Loucy (cell line): ENCODE data around the gene TINCR.

Experiments used
- H2AFZ ChIP-seq: fragments of 200-600 bp; sonication (generic); 2 replicates; pipeline ENCODE4 v1.6.0; 2016; ENCODE audit warnings: antibody characterized with exemption, mild to moderate bottlenecking, low read length, moderate library complexity
- H3F3A ChIP-seq: fragments of 200-600 bp; 2 replicates; pipeline ENCODE4 v1.6.0; 2016; ENCODE audit warnings: antibody characterized with exemption, low read depth, mild to moderate bottlenecking
- H3K27me3 ChIP-seq: fragments of 200-600 bp; sonication (generic); 2 replicates; pipeline ENCODE4 v1.6.1; 2014; ENCODE audit warnings: low read length, mild to moderate bottlenecking; ENCODE audit not compliant: insufficient read depth, poor library complexity, severe bottlenecking
- H3K36me3 ChIP-seq: fragments of 200-600 bp; sonication (generic); 2 replicates; pipeline ENCODE4 v1.6.1; 2016; ENCODE audit warnings: low read length; ENCODE audit not compliant: insufficient read depth
- H3K4me1 ChIP-seq: fragments of 200-600 bp; sonication (generic); 2 replicates; pipeline ENCODE4 v1.5.1; 2014; ENCODE audit warnings: low read length, mild to moderate bottlenecking; ENCODE audit not compliant: insufficient read depth, poor library complexity, severe bottlenecking
- H3K4me2 ChIP-seq: fragments of 200-600 bp; sonication (generic); 2 replicates; pipeline ENCODE4 v1.6.0; 2014; ENCODE audit warnings: antibody characterized with exemption, low read length, low read depth, mild to moderate bottlenecking; ENCODE audit not compliant: poor library complexity, severe bottlenecking
- H3K4me3 ChIP-seq: fragments of 200-600 bp; sonication (generic); 2 replicates; pipeline ENCODE4 v1.5.1; 2014; ENCODE audit warnings: low read length, mild to moderate bottlenecking, mixed read lengths; ENCODE audit not compliant: poor library complexity, severe bottlenecking
- H3K79me2 ChIP-seq: fragments of 200-600 bp; sonication (generic); 2 replicates; pipeline ENCODE4 v1.6.1; 2014; ENCODE audit warnings: low read length; ENCODE audit not compliant: insufficient read depth
- H3K9ac ChIP-seq: fragments of 200-600 bp; sonication (generic); 2 replicates; pipeline ENCODE4 v1.6.0; 2014; ENCODE audit warnings: mild to moderate bottlenecking, low read depth, low read length, moderate library complexity; ENCODE audit not compliant: poor library complexity, severe bottlenecking
- H3K9me2 ChIP-seq: fragments of 200-600 bp; sonication (generic); replicated peaks from 2 replicates; pipeline ENCODE4 v1.6.1; 2016; ENCODE audit warnings: low read depth, low read length, mixed read lengths
- H3K9me3 ChIP-seq: fragments of 200-600 bp; sonication (generic); 2 replicates; pipeline ENCODE4 v1.6.1; 2014; ENCODE audit warnings: mild to moderate bottlenecking, antibody characterized with exemption, low read length, low read depth; ENCODE audit not compliant: insufficient read depth
- H4K20me1 ChIP-seq: fragments of 200-600 bp; sonication (generic); 2 replicates; pipeline ENCODE4 v1.6.0; 2014; ENCODE audit warnings: antibody characterized with exemption, low read length, mild to moderate bottlenecking; ENCODE audit not compliant: insufficient read depth, poor library complexity, severe bottlenecking
- EZH2phosphoT487 ChIP-seq: fragments of 200-600 bp; IDR thresholded peaks from 2 replicates; pipeline ENCODE4 v1.6.1; 2018; ENCODE audit warnings: antibody characterized with exemption, mild to moderate bottlenecking, moderate library complexity, borderline replicate concordance
- TF ChIP-seq, protein P1 (sequence below): fragments of 200-600 bp; sonication (generic); conservative IDR thresholded peaks from 2 replicates; pipeline ENCODE4 v1.5.1; 2014; ENCODE audit warnings: mild to moderate bottlenecking, antibody characterized with exemption, low read length

The TINCR gene

DNA sequence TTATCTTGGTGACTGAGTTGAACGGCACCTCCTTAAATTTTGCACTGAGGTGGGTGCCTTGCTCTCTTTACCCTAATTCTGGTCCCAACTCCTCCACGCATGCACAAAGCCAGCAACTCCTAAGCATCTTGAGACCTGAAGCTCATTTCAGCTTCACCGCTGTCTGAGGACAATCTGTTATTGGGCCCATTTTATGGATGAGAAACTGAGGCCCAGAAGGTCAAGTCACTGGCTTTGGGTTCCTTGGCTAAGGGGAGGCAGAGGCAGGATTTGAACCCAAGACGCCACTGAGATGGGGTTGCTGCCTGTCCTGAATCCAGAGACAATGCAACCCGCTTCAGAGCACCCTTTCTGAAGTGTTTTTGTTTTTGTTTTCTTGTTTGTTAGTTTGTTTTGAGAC, 22.7 kb downstream of the TINCR start:
- H3F3A ChIP-seq, result no peaks in the 10 kb centered on the region
- H3K27me3 ChIP-seq, result no peaks in the 10 kb centered on the region
- no peak overlapping the region for H2AFZ ChIP-seq
- H3K36me3 ChIP-seq, result no peaks in the 10 kb centered on the region
- no peaks in the 10 kb centered on the region for H4K20me1 ChIP-seq
- H3K4me1 ChIP-seq, result no peaks in the 10 kb centered on the region
- H3K9me3 ChIP-seq, result no peaks in the 10 kb centered on the region
- no peak for TF ChIP-seq EZH2phosphoT487
- TF ChIP-seq, protein P1, sequence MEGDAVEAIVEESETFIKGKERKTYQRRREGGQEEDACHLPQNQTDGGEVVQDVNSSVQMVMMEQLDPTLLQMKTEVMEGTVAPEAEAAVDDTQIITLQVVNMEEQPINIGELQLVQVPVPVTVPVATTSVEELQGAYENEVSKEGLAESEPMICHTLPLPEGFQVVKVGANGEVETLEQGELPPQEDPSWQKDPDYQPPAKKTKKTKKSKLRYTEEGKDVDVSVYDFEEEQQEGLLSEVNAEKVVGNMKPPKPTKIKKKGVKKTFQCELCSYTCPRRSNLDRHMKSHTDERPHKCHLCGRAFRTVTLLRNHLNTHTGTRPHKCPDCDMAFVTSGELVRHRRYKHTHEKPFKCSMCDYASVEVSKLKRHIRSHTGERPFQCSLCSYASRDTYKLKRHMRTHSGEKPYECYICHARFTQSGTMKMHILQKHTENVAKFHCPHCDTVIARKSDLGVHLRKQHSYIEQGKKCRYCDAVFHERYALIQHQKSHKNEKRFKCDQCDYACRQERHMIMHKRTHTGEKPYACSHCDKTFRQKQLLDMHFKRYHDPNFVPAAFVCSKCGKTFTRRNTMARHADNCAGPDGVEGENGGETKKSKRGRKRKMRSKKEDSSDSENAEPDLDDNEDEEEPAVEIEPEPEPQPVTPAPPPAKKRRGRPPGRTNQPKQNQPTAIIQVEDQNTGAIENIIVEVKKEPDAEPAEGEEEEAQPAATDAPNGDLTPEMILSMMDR, result no peak
- H3K4me2 ChIP-seq, result no peak overlapping the region
- H3K9me2 ChIP-seq, result no peaks in the 10 kb centered on the region
- no peak overlapping the region for H3K9ac ChIP-seq
- H3K4me3 ChIP-seq, result no peak overlapping the region
- no peaks in the 10 kb centered on the region for H3K79me2 ChIP-seq

DNA sequence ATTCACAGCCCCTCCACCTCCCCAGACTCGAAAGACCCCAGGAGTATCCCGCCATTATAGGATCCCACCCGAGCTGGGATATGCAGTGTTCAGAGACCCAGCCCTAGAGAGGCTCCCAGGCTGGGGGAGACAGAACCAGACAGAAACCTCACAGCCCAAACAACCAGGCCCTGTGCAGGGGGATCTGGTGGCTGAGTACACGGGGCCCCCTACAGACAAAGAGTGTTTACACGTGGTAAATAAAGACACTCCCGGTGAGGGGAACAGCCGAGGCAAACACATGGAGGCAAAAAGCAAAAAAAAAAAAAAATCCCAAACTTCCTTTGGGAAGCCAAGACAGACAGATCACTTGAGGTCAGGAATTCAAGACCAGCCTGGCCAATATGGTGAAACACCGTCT, 25.1 kb downstream of the TINCR start:
- no peak overlapping the region for H3K4me3 ChIP-seq

DNA sequence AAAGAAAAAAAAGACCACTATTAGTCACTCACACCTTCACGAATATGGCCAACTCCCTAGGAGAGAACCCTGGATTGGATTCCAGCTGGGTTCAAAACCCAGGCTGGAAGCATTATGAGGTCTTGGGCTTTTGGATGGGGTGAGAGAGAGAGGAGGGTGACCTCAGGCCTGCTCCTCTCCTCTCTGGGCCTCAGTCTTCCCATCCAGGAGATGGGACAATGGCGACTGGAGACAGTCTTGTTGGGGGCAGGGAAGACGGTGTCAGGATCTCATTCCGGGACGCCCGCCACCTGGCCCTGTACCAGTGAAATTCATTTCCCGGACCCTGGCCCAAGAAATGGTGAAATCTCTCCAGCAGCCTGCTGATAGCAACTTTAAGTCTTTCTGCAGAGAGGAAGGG, 26.3 kb downstream of the TINCR start:
- no peaks in the 10 kb centered on the region for H3F3A ChIP-seq
- no peaks in the 10 kb centered on the region for H3K4me1 ChIP-seq
- no peak overlapping the region for H2AFZ ChIP-seq
- no peak overlapping the region for H3K4me3 ChIP-seq
- H3K9me2 ChIP-seq, result no peaks in the 10 kb centered on the region
- H3K79me2 ChIP-seq, result no peaks in the 10 kb centered on the region
- TF ChIP-seq, protein P1, result no peak
- TF ChIP-seq EZH2phosphoT487, result no peak
- no peak overlapping the region for H3K4me2 ChIP-seq
- H3K9ac ChIP-seq, result no peak overlapping the region
- no peaks in the 10 kb centered on the region for H3K27me3 ChIP-seq
- H4K20me1 ChIP-seq, result no peaks in the 10 kb centered on the region
- H3K36me3 ChIP-seq, result no peaks in the 10 kb centered on the region
- no peaks in the 10 kb centered on the region for H3K9me3 ChIP-seq

More for the DNA sequence above, 25.1 kb downstream of the TINCR start:
- Histone ChIP-seq H3K9me2 (no peaks in the 10 kb centered on the region), H3K9me3 (no peaks in the 10 kb centered on the region), H3K79me2 (no peaks in the 10 kb centered on the region), H3K9ac (no peak overlapping the region), H3K4me2 (no peak overlapping the region), H3K27me3 (no peaks in the 10 kb centered on the region), H3F3A (no peaks in the 10 kb centered on the region), H4K20me1 (no peaks in the 10 kb centered on the region), H3K4me1 (no peaks in the 10 kb centered on the region), H3K36me3 (no peaks in the 10 kb centered on the region), H2AFZ (no peak overlapping the region)
- TF ChIP-seq EZH2phosphoT487, result no peak
- TF ChIP-seq, protein P1, result peak; percentile 41; the same call in 1 of the 2 replicates
